ENCODE results near the gene KCNK5.

The KCNK5 gene

GRCh38 chr6:39197922-39198500 is 31.3 kb downstream of the KCNK5 start:
- no peak for DNase-seq (ENCODE audit: low read depth)

- no peak for DNase-seq (ENCODE audit: low read depth)
Measured at GRCh38 chr6:39197521-39197920, 31.8 kb downstream of the KCNK5 start.

- no peak for DNase-seq (ENCODE audit: low read depth)
Measured at GRCh38 chr6:39196673-39197091, 32.6 kb downstream of the KCNK5 start.

- DNase-seq (ENCODE audit: low read depth): no peak
Measured at GRCh38 chr6:39195792-39196385, 33.4 kb downstream of the KCNK5 start.

- no peak for DNase-seq (ENCODE audit: low read depth)
Measured at GRCh38 chr6:39194466-39194865, 34.8 kb downstream of the KCNK5 start.

- no peak for DNase-seq (ENCODE audit: low read depth)
Measured at GRCh38 chr6:39193201-39193791, 36.0 kb downstream of the KCNK5 start.

- no peak for DNase-seq (ENCODE audit: low read depth)
Measured at GRCh38 chr6:39192736-39193135, 36.5 kb downstream of the KCNK5 start.

GRCh38 chr6:39191236-39191930 is 37.9 kb downstream of the KCNK5 start:
- DNase-seq (ENCODE audit: low read depth): no peak

- DNase-seq (ENCODE audit: low read depth): no peak
Measured at GRCh38 chr6:39190545-39191235, 38.6 kb downstream of the KCNK5 start.

GRCh38 chr6:39189915-39190544 is 39.2 kb downstream of the KCNK5 start:
- no peak for DNase-seq (ENCODE audit: low read depth)

GRCh38 chr6:39189131-39189530 is 40.1 kb downstream of the KCNK5 start:
- no peak for DNase-seq (ENCODE audit: low read depth)

GRCh38 chr6:39188571-39188970 is 40.7 kb downstream of the KCNK5 start:
- no peak for DNase-seq (ENCODE audit: low read depth)

- no peak for DNase-seq (ENCODE audit: low read depth)
Measured at GRCh38 chr6:39188098-39188450, 41.2 kb downstream of the KCNK5 start.

GRCh38 chr6:39184906-39185580 is 44.2 kb downstream of the KCNK5 start:
- no peak for DNase-seq (ENCODE audit: low read depth)

GRCh38 chr6:39182604-39183003 is 46.7 kb downstream of the KCNK5 start:
- no peak for DNase-seq (ENCODE audit: low read depth)

GRCh38 chr6:39181826-39182225 is 47.4 kb downstream of the KCNK5 start:
- no peak for DNase-seq (ENCODE audit: low read depth)

- DNase-seq (ENCODE audit: low read depth): no peak
Measured at GRCh38 chr6:39181333-39181732, 47.9 kb downstream of the KCNK5 start.

- DNase-seq (ENCODE audit: low read depth): no peak
Measured at GRCh38 chr6:39178804-39179203, 50.5 kb downstream of the KCNK5 start.

GRCh38 chr6:39178235-39178634 is 51.0 kb downstream of the KCNK5 start:
- no peak for DNase-seq (ENCODE audit: low read depth)

- no peak for DNase-seq (ENCODE audit: low read depth)
Measured at GRCh38 chr6:39177130-39177529, 52.1 kb downstream of the KCNK5 start.

- no peak for DNase-seq (ENCODE audit: low read depth)
Measured at GRCh38 chr6:39173270-39173669, 56.0 kb downstream of the KCNK5 start.

- no peak for DNase-seq (ENCODE audit: low read depth)
Measured at GRCh38 chr6:39172377-39172757, 56.9 kb downstream of the KCNK5 start.

Measured in activated T-cell treated with anti-CD3 and anti-CD28 coated beads for 1 hour (primary cell).